K562 (cell line): ENCODE data around the gene SYNM. TPM values are rescaled to one million over a fixed set of nuclear protein-coding genes. Genes with fewer than 3 reads are reported as not detected.

Experiments
- ATAC-seq: fragments of 200-7000 bp; cut with Tn5 transposase; 3 replicates; pipeline ENCODE4 v1.9.1; 2020; ENCODE audit warnings: moderate library complexity
- BruUV-seq: library from RNA; stranded (reverse); fragments of 400-500 nt; replicated peaks from 2 replicates; lab custom pipeline; 2021; lab: Mats Ljungman, UMichigan
- CTCF ChIA-PET: fragments of 300-600 bp; formaldehyde crosslinking; extraction: SDS; loops from one replicate; lab custom pipeline; 2021; ENCODE audit warnings: low intra/inter-chr PET ratio; lab: Yijun Ruan, JAX
- POLR2A ChIA-PET: fragments of 300-600, 350-650 bp; sonication (Branson Sonifier 250); formaldehyde crosslinking; extraction: SDS; loops from one replicate; lab custom pipeline; 2021; ENCODE audit warnings: antibody characterized with exemption, inconsistent platforms; lab: Yijun Ruan, JAX
- DNase-seq, 4 experiments: peaks; one replicate each; pipeline versions ENCODE4 v3.0.0 to v3.0.0-alpha.2; 2011 to 2018; ENCODE audit warnings: low spot score in 3 of 4, mixed read lengths in 3 of 4; ENCODE audit errors: extremely low read depth in 1 of 4
- FAIRE-seq: peaks from 2 replicates; lab custom pipeline; 2011; peaks lifted over from hg19 to GRCh38; lab: Jason Lieb, UNC
- H2AFZ ChIP-seq: 2 replicates; pipeline ENCODE4 v1.6.0; 2011; ENCODE audit warnings: low read depth, low read length, control low read depth, inconsistent platforms
- H3K27ac ChIP-seq: fragments of 200-600 bp; 3 replicates; pipeline ENCODE4 v1.8.0; 2011; ENCODE audit warnings: low read depth, mild to moderate bottlenecking, control low read depth, inconsistent platforms, low read length, moderate library complexity, mixed read lengths; ENCODE audit errors: extremely low read depth
- H3K27me3 ChIP-seq, 2 experiments: fragments of 300-600 bp in 1 of 2; 2 replicates in 1 of 2; 3 replicates in 1 of 2; pipeline versions ENCODE4 v1.6.0 to v1.8.0; 2011; ENCODE audit warnings: inconsistent platforms in 2 of 2, low read length in 2 of 2, mild to moderate bottlenecking in 1 of 2, mixed read lengths in 1 of 2, moderate library complexity in 1 of 2; ENCODE audit not compliant: control insufficient read depth in 2 of 2, insufficient read depth in 2 of 2
- H3K36me3 ChIP-seq: fragments of 300-600 bp; 3 replicates; pipeline ENCODE4 v1.8.0; 2011; ENCODE audit warnings: mild to moderate bottlenecking, low read length, inconsistent platforms; ENCODE audit not compliant: control insufficient read depth, insufficient read depth
- H3K4me1 ChIP-seq, 2 experiments: fragments of 200-600 bp in 1 of 2; replicated peaks in 1 of 2; 2 replicates in 1 of 2; 3 replicates in 1 of 2; pipeline versions ENCODE4 v1.5.1 to v1.8.0; 2011; ENCODE audit warnings: inconsistent platforms in 2 of 2, low read length in 2 of 2, mild to moderate bottlenecking in 1 of 2, mixed read lengths in 1 of 2, moderate library complexity in 1 of 2; ENCODE audit not compliant: control insufficient read depth in 2 of 2, insufficient read depth in 2 of 2
- H3K4me2 ChIP-seq: 2 replicates; pipeline ENCODE4 v1.6.1; 2011; ENCODE audit warnings: low read length, control low read depth, inconsistent platforms, mixed read lengths; ENCODE audit not compliant: insufficient read depth
- H3K4me3 ChIP-seq: fragments of 200-600 bp; sonication (generic), shearing (Covaris generic); 2 replicates; pipeline ENCODE4 v1.5.1; 2016; ENCODE audit warnings: control low read depth, inconsistent platforms
- H3K79me2 ChIP-seq: fragments of 200-600 bp; 3 replicates; pipeline ENCODE4 v1.8.0; 2011; ENCODE audit warnings: low read length, inconsistent platforms; ENCODE audit not compliant: control insufficient read depth, insufficient read depth
- H3K9ac ChIP-seq, 2 experiments: 2 replicates each; pipeline versions ENCODE4 v1.6.0 to v1.6.1; 2011; ENCODE audit warnings: low read depth in 2 of 2, low read length in 2 of 2, control low read depth in 1 of 2, inconsistent platforms in 1 of 2, mild to moderate bottlenecking in 1 of 2, mixed read lengths in 1 of 2; ENCODE audit not compliant: insufficient read depth in 1 of 2
- H3K9me1 ChIP-seq: one replicate; pipeline ENCODE4 v1.6.0; 2011; ENCODE audit warnings: inconsistent platforms, mild to moderate bottlenecking, low read length, moderate library complexity; ENCODE audit not compliant: control insufficient read depth, insufficient read depth
- H3K9me3 ChIP-seq: replicated peaks from 2 replicates; pipeline ENCODE4 v1.5.1; 2011; ENCODE audit warnings: low read depth, low read length, inconsistent platforms; ENCODE audit not compliant: control insufficient read depth, insufficient read depth
- H4K20me1 ChIP-seq: replicated peaks from 2 replicates; pipeline ENCODE4 v1.6.1; 2011; ENCODE audit warnings: low read length, inconsistent platforms, mixed read lengths; ENCODE audit not compliant: control insufficient read depth, insufficient read depth
- MECOM ChIP-seq: fragments of 250-450 bp; sonication (Bioruptor Pico); IDR thresholded peaks from 2 replicates; pipeline ENCODE4 v1.8.0; 2022; ENCODE audit warnings: inconsistent platforms
- SAFB2 ChIP-seq: fragments of 200-400 bp; formaldehyde crosslinking; IDR thresholded peaks from 2 replicates; pipeline ENCODE4 v1.6.1; 2018; ENCODE audit warnings: borderline replicate concordance, low read length, low read depth, moderate library complexity; ENCODE audit not compliant: severe bottlenecking
- SPI1 ChIP-seq: IDR thresholded peaks from 2 replicates; pipeline ENCODE4 v1.6.1; 2011; ENCODE audit warnings: low read depth, low read length, control low read depth, borderline replicate concordance
- ZNF583 ChIP-seq: fragments of 250-450 bp; sonication (Bioruptor Pico); IDR thresholded peaks from 2 replicates; pipeline ENCODE4 v1.4.0; 2020
- WGBS: fragments of 100-300 bp; shearing (Covaris generic); methylation state at CpG from one replicate; pipeline ENCODE4 v1.1.6; 2016; ENCODE audit warnings: low coverage, mixed read lengths; ENCODE audit not compliant: insufficient coverage; ENCODE audit errors: missing lambda C conversion rate; 5-methylcytosine and 5-hydroxymethylcytosine counted together
- in situ Hi-C: fragments of 300-500 bp; cut with MboI; formaldehyde crosslinking; loops from 4 replicates; pipeline ENCODE4 v1.15.0; 2018; ENCODE audit warnings: inconsistent platforms, mixed read lengths
- intact Hi-C: fragments of 100-400 bp; cut with micrococcal nuclease; formaldehyde crosslinking; loops from 2 replicates; pipeline ENCODE4 v1.14.2; 2022
- polyA plus RNA-seq, 8 experiments: library from polyadenylated mRNA; depleted of rRNA in 4 of 8; stranded (reverse) in 5 of 8; unstranded in 3 of 8; fragments of >200 nt; fragmentation: Nextera tagmentation in 2 of 8; fragmentation: Illumina TruSeq in 1 of 8; extraction: Ambion mirVana in 2 of 8; extraction: Trizol in 1 of 8; gene quantifications; 2 replicates each; pipeline versions ENCODE4 v1.2.1 to v1.2.3, GENCODE V29; 2011 to 2014; ENCODE audit warnings: inconsistent platforms in 1 of 8, missing spikeins in 1 of 8
- total RNA-seq, 7 experiments: library from RNA; depleted of rRNA in 6 of 7; stranded (reverse); fragments of >200 nt in 6 of 7; fragmentation: Illumina TruSeq in 2 of 7; extraction: Trizol in 2 of 7; gene quantifications; 2 replicates each; pipeline versions ENCODE4 v1.2.1 to v1.2.3, GENCODE V29; 2011 to 2021; ENCODE audit warnings: low replicate concordance in 1 of 7
- TF ChIP-seq, protein P1 (sequence below): fragments of 250-450 bp; sonication (Bioruptor Pico); IDR thresholded peaks from 2 replicates; pipeline ENCODE4 v1.4.0; 2020; ENCODE audit warnings: mild to moderate bottlenecking

The SYNM gene
- total and polyA plus RNA-seq, 9 of the 15 experiments (the other 6 are each of a cell fraction or from before 2014, with no cell fraction given), result 0.01 to 0.42 (median 0.13) TPM

DNA sequence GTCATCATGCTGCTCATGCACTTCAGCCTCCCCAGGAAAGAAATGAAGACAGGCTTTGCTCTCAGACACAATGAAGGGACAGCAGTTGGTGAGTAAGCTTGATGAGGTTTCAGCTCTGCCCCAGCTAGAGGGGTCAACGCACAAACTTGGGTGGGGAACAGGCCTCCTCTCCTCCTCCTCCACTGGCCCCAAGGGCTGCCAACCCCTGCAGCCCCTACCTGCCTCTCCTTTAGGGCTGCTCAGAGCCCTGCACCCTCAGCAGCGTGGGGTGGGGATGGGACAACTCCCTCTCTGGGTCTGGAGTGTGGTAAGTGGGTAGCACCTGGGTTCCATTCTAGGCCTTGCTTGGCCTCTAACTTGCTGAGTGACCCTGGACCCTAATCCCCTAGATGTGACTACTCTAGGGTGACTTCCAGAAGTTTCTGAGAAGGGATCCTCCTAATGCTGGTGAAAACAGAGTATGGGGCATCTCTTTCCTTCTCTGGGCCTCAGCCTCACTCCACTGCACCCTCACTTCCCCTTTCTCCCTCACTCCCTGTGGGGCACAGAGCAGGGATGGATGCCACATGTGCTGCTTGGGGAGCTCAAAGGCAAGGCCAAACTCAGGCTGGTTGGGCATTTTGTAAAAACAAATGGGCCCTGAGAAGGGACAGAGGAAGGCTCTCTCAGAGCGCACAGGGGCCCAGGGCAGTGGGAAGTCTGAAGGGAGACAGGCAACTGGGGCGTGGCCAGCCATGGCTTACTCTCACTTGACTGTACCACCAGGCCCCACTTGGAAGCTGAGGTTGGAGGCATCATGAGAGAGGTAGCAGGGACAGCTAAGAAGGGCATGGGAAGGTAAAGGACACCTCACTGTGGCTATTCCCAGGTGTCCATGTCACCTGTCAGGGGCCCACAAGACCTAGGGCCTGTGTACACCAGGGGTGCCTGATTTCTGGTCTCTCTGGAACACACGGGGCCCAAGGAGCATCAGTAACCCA lies 64.0 kb downstream of the SYNM start:
- no peak for DNase-seq
- Histone ChIP-seq H2AFZ (no peak overlapping the region), H3K9me1 (no peaks in the 10 kb centered on the region), H3K4me3 (no peak overlapping the region), H3K9ac (no peak overlapping the region), H3K79me2 (no peaks in the 10 kb centered on the region), H3K36me3 (no peaks in the 10 kb centered on the region), H3K27ac (no peak overlapping the region), H3K4me2 (no peak overlapping the region), H3K9me3 (no peaks in the 10 kb centered on the region), H3K4me1 (no peaks in the 10 kb centered on the region), H3K27me3 (peaks cover 0 to 7% of the 10 kb centered on the region in 2 experiments; a peak in 1 of 5 replicates), H4K20me1 (no peaks in the 10 kb centered on the region; the same call in 1 of the 2 replicates)
- in situ Hi-C loops (no loop called here), intact Hi-C loops (no loop called here)
- TF ChIP-seq SPI1, result peak; percentile 62; the same call in 1 of the 2 replicates
- TF ChIP-seq, protein P1, sequence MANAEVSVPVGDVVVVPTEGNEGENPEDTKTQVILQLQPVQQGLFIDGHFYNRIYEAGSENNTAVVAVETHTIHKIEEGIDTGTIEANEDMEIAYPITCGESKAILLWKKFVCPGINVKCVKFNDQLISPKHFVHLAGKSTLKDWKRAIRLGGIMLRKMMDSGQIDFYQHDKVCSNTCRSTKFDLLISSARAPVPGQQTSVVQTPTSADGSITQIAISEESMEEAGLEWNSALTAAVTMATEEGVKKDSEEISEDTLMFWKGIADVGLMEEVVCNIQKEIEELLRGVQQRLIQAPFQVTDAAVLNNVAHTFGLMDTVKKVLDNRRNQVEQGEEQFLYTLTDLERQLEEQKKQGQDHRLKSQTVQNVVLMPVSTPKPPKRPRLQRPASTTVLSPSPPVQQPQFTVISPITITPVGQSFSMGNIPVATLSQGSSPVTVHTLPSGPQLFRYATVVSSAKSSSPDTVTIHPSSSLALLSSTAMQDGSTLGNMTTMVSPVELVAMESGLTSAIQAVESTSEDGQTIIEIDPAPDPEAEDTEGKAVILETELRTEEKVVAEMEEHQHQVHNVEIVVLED, result no peak
- no peak for TF ChIP-seq MECOM (CRISPR knock-in tag)
- TF ChIP-seq SAFB2, result no peak
- TF ChIP-seq ZNF583 (CRISPR knock-in tag), result no peak
- no TSS peak for BruUV-seq
- POLR2A ChIA-PET, result interaction anchor here (0.7 to 1.5 kb wide), 2 partner anchors 9 to 17 kb away, joined by 3 to 5 read pairs; no protein-coding TSS in a partner anchor
- CTCF ChIA-PET, result no interaction called here
- FAIRE-seq, result no peak
- ATAC-seq, result no peak
- 35% methylated on average over 3 of the region's 5 CpGs for WGBS
